Upper lobe of left lung (tissue), 6 donors: ENCODE results near the gene TSPAN17. TPM values are rescaled to one million over a fixed set of nuclear protein-coding genes. Genes with fewer than 3 reads are reported as not detected.

Experiments
- ATAC-seq, 2 donors: fragments of 200-7000 bp; cut with Tn5 transposase; one replicate each; pipeline ENCODE4 v1.9.1; 2022; ENCODE audit warnings: mild to moderate bottlenecking in 2 of 2, moderate library complexity in 2 of 2; ENCODE audit not compliant: low FRiP score in 2 of 2
- DNase-seq, 2 donors: peaks; one replicate each; pipeline ENCODE4 v3.0.0-alpha.2; 2019 to 2020
- H3K27ac ChIP-seq, 4 donors: fragments of 200-600 bp; sonication (generic); one replicate each; pipeline ENCODE4 v1.5.1; 2016 to 2019
- H3K27me3 ChIP-seq, 4 donors: fragments of 200-600 bp; sonication (generic); one replicate each; pipeline ENCODE4 v1.5.1; 2017 to 2019
- H3K36me3 ChIP-seq, 4 donors: fragments of 200-600 bp; sonication (generic); one replicate each; pipeline ENCODE4 v1.5.1; 2016 to 2019
- H3K4me1 ChIP-seq, 4 donors: fragments of 200-600 bp; sonication (generic); one replicate each; pipeline ENCODE4 v1.5.1; 2018 to 2019
- H3K4me3 ChIP-seq, 4 donors: fragments of 200-600 bp; sonication (generic); one replicate each; pipeline ENCODE4 v1.5.1; 2017 to 2019; ENCODE audit warnings: mild to moderate bottlenecking in 2 of 4, moderate library complexity in 1 of 4
- H3K9me3 ChIP-seq, 4 donors: fragments of 200-600 bp; sonication (generic); one replicate each; pipeline ENCODE4 v1.5.1; 2018 to 2019
- CTCF ChIP-seq, 6 experiments: fragments of 450-650 bp in 4 of 6; fragments of 200-600 bp in 2 of 6; sonication (generic) in 2 of 6; IDR thresholded peaks; one replicate each; pipeline ENCODE4 v1.5.1; 2016 to 2019; ENCODE audit warnings: antibody characterized with exemption in 6 of 6
- EP300 ChIP-seq, 4 donors: sonication (generic); formaldehyde crosslinking; IDR thresholded peaks; one replicate each; pipeline ENCODE4 v1.5.1; 2017; ENCODE audit warnings: antibody characterized with exemption in 4 of 4, control low read depth in 2 of 4
- POLR2A ChIP-seq, 4 donors: fragments of 450-650 bp; IDR thresholded peaks; one replicate each; pipeline ENCODE4 v1.5.1; 2016 to 2017; ENCODE audit warnings: antibody characterized with exemption in 4 of 4, mild to moderate bottlenecking in 2 of 4
- POLR2AphosphoS5 ChIP-seq, 2 donors: sonication (generic); formaldehyde crosslinking; IDR thresholded peaks; one replicate each; pipeline ENCODE4 v1.5.1; 2017; ENCODE audit warnings: antibody characterized with exemption in 2 of 2
- WGBS, 2 donors: methylation state at CpG; one replicate each; pipeline ENCODE4 v1.1.5; 2017 to 2018; 5-methylcytosine and 5-hydroxymethylcytosine counted together
- total RNA-seq, 6 donors: library from RNA; depleted of rRNA in 4 of 6; stranded (reverse); fragments of >200 nt in 4 of 6; gene quantifications; one replicate each; pipeline versions ENCODE4 v1.1.0 to v1.2.1, GENCODE V29; 2016 to 2021
- donor health status: DM: no; HTN: no; CAD: no; lungs with moderate emphysema.
- donor health status: DM: no; HTN: yes; CAD: no; lungs with severe emphysema.

TSPAN17 gene
- total RNA-seq, 6 donors from 2014 or later: 20.1 to 36.8 (median 25.6) TPM

DNA sequence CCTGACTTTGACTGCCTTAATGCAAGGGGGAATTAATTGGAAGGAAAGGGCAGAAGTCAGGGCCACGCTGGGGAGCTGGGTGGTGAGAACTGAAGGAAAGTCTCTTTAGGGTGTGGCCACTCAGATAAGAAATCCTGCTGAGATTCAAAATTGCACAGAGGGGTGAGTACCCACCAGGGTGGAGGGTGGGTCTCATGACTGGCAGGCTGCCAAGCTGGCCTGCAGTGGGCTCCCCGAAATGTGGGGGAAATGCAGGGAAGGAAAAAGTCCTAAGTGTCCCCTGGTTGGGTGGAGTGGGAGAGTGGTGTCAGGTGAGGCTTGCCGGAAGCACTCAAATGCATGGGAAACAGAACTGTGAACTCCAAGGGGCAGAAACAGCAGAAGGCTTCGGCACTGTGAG, 24.1 kb downstream of the TSPAN17 start:
- H3K9me3 ChIP-seq: no peaks in the 10 kb centered on the region
- DNase-seq: no peak
- no peaks in the 10 kb centered on the region for H3K27me3 ChIP-seq
- no peak overlapping the region for H3K4me3 ChIP-seq
- H3K27ac ChIP-seq: no peak overlapping the region
- WGBS, 2 donors: 51 to 57% methylated on average over 4 of the region's 4 CpGs
- TF ChIP-seq CTCF (IDR thresholded peaks at IDR 0.05) (no peak), POLR2A (IDR thresholded peaks at IDR 0.05) (no peak), EP300 (IDR thresholded peaks at IDR 0.05) (no peak), POLR2AphosphoS5 (IDR thresholded peaks at IDR 0.05) (no peak)
- H3K36me3 ChIP-seq: no peaks in the 10 kb centered on the region
- no peaks in the 10 kb centered on the region for H3K4me1 ChIP-seq
- no peak for ATAC-seq

DNA sequence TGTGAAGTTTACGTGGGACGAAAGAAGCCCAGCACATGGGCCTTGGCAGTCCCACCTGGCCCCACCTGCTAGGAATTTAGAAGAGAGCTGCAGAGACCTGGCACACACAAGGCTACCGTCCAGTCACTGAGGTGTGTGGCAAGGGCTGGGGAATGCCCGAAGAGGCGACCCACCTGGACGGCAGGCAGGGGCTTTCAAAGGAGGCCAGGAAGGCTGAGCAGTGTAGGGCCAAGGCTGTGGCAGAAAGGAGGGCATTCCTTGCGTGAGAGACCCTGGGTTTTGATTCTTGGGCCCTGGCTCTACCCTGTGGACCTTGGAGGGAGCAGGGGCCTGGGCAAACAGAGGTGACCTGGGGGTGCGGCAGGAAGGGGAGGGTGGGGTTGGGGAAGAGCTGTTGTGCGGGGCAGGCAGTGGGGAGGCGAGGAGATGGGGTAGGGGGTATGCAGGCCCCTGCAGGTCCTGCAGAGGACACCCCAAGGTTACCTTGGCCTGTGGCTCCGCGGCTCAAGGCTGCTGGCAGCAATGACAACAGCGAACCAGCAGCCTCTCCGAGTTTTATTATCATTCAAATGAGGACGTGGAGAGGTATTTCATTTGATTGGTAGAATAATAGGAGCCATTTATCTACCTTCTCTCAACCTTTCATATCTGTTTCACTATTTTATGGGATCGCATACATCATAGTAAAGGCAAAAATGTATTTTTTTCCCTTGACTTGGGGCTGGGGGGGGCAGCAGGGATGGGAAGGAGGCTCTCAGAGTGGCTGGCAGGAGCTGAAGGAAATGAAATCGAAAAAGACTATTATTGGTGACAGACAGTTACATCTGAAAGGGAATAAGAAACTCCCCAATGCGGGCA, 24.8 kb downstream of the TSPAN17 start:
- 61 to 62% methylated on average over 15 to 18 of the region's 18 CpGs for WGBS, 2 donors
- H3K27me3 ChIP-seq: no peaks in the 10 kb centered on the region

DNA sequence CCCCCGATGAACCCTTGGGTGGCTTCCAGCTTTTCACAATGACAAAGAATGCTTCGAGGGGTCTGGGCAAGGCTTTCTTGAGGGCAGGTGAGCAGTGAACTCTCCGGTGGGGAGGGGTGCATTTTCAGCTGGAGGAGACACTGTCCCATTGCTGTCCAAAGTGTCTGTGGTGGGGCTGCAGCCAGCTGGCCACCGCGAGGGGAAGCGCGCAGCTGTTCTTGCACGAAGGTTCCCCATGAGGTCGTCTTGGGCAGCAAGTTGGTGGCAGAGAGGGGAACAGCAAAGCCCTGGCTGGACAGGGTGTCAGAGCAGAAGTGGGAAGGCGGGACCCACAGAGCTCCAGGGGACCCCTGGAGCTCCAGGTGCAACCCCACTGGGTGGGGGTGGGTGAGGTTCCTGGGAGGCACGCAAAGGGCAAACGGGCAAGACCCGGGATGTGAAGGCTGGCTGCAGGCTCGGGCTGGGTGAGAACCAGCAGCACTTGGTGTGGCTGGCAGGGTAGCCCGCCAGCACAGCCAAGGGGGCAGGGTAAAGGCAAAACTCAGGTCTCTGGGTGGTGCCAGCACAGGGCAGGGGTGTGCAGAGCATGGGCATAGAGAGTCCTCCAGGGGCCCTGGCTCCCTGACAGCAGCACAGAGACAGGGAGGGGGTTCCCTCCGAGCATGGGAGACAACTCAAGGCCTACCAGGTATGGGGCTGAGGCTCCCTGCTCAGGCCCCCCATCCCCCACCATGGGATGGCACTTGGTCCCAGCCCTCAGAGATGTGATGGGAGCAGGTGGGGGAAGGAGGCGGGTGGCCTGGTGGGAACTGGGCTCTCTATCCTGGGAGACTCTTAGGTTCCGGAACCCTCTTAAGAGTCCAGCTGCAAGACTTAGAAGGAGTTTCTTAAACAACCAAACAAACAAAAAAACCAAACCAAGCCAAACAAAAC, 26.6 kb downstream of the TSPAN17 start:
- DNase-seq: no peak
- Histone ChIP-seq H3K4me1 (no peaks in the 10 kb centered on the region), H3K27ac (no peak overlapping the region), H3K4me3 (no peak overlapping the region), H3K36me3 (no peaks in the 10 kb centered on the region), H3K9me3 (no peaks in the 10 kb centered on the region), H3K27me3 (no peaks in the 10 kb centered on the region)
- TF ChIP-seq POLR2AphosphoS5 (IDR thresholded peaks at IDR 0.05) (no peak), CTCF (IDR thresholded peaks at IDR 0.05) (no peak), EP300 (IDR thresholded peaks at IDR 0.05) (no peak), POLR2A (IDR thresholded peaks at IDR 0.05) (no peak)
- 79 to 84% methylated on average over 14 to 18 of the region's 18 CpGs for WGBS, 2 donors
- ATAC-seq: no peak

More for the DNA sequence above, 24.8 kb downstream of the TSPAN17 start:
- Histone ChIP-seq H3K27ac (no peak overlapping the region), H3K4me3 (no peak overlapping the region), H3K4me1 (no peaks in the 10 kb centered on the region), H3K36me3 (no peaks in the 10 kb centered on the region), H3K9me3 (no peaks in the 10 kb centered on the region)
- DNase-seq (no peak), ATAC-seq (no peak)
- no peak for TF ChIP-seq CTCF (IDR thresholded peaks at IDR 0.05)
- no peak for TF ChIP-seq POLR2AphosphoS5 (IDR thresholded peaks at IDR 0.05)
- TF ChIP-seq EP300 (IDR thresholded peaks at IDR 0.05): no peak
- TF ChIP-seq POLR2A (IDR thresholded peaks at IDR 0.05): no peak

DNA sequence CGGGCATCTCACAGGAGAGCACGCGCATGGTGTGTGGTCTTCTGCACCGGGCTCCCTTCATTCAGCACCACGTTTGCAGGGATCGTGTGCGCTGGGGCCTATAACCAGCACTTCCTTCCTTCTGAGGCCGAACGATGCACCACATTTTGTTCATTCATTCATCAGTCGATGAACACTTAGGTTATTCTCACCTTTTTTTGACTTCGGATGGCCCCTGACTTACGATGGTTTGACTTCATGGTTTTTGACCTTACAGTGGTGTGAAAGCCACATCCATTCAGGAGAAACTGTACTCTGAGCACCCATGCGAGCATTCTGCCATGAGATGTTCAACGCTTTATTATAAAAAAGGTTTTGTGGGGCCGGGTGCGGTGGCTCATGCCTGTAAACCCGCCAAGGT, 27.5 kb downstream of the TSPAN17 start:
- no peak for TF ChIP-seq POLR2AphosphoS5 (IDR thresholded peaks at IDR 0.05)
- TF ChIP-seq EP300 (IDR thresholded peaks at IDR 0.05): no peak
- no peak for TF ChIP-seq CTCF (IDR thresholded peaks at IDR 0.05)
- no peak for TF ChIP-seq POLR2A (IDR thresholded peaks at IDR 0.05)
- no peaks in the 10 kb centered on the region for H3K36me3 ChIP-seq
- H3K27me3 ChIP-seq: peaks cover 0 to 6% (median 2%) of the 10 kb centered on the region in 4 donors
- peaks cover 0 to 2% (median 0%) of the 10 kb centered on the region in 4 donors for H3K4me1 ChIP-seq
- no peaks in the 10 kb centered on the region for H3K9me3 ChIP-seq
- DNase-seq (no peak), ATAC-seq (no peak)
- no peak overlapping the region for H3K27ac ChIP-seq
- 82 to 86% methylated on average over 17 of the region's 17 CpGs for WGBS, 2 donors
- no peak overlapping the region for H3K4me3 ChIP-seq
